ENCODE measurements around the gene ZNF358. TPM values are rescaled to one million over a fixed set of nuclear protein-coding genes. Genes with fewer than 3 reads are reported as not detected.

The ZNF358 gene
- total and polyA plus RNA-seq, 7 donors = 29.3 to 120 (median 64.5) TPM

GRCh38 chr19:7522072-7522922 is 6.4 kb downstream of the ZNF358 start, which contains the start of gene MCOLN1:
MCOLN1 (plus strand) TSS chr19:7522624; CDS start chr19:7522751, 127 bp downstream.
- intact Hi-C loops (cut with DNase I) = loop anchor here (2.0 to 5.0 kb wide), 2 partner anchors 33 to 125 kb away; partner anchors contain the start of gene PEX11G

GRCh38 chr19:7522923-7523667 is 7.2 kb downstream of the ZNF358 start:
- peak; percentile 80 for DNase-seq
- H3K4me3 ChIP-seq = peak overlapping the region; percentile 67 to 96 (median 84)
- H3K4me1 ChIP-seq = peaks cover 0 to 27% (median 21%) of the 10 kb centered on the region in 4 donors
- WGBS, 2 donors = 1 to 12% methylated on average over 23 of the region's 23 CpGs
- intact Hi-C loops (cut with DNase I) = loop anchor here (2.0 to 5.0 kb wide), 2 partner anchors 34 to 126 kb away; partner anchors contain the start of gene PEX11G
- H3K36me3 ChIP-seq = peaks cover 15 to 54% (median 25%) of the 10 kb centered on the region in 4 donors
- TF ChIP-seq POLR2AphosphoS5 (IDR thresholded peaks at IDR 0.05) (no peak), POLR2A (IDR thresholded peaks at IDR 0.05) (no peak), EP300 (IDR thresholded peaks at IDR 0.05) (no peak), CTCF (IDR thresholded peaks at IDR 0.05) (no peak)
- H3K9me3 ChIP-seq = no peaks in the 10 kb centered on the region
- H3K27me3 ChIP-seq = no peaks in the 10 kb centered on the region
- H3K27ac ChIP-seq = peak overlapping the region; percentile 58 to 81 (median 76)

More at GRCh38 chr19:7522072-7522922, 6.4 kb downstream of the ZNF358 start, which contains the start of gene MCOLN1:
- peaks cover 15 to 46% (median 23%) of the 10 kb centered on the region in 4 donors for H3K36me3 ChIP-seq
- no peaks in the 10 kb centered on the region for H3K9me3 ChIP-seq
- TF ChIP-seq CTCF (IDR thresholded peaks at IDR 0.05) = no peak
- peak in 1 of 4 donors; percentile 66 for TF ChIP-seq EP300 (IDR thresholded peaks at IDR 0.05)
- peak; percentile 72 to 92 (median 82) for TF ChIP-seq POLR2AphosphoS5 (IDR thresholded peaks at IDR 0.05)
- TF ChIP-seq POLR2A (IDR thresholded peaks at IDR 0.05) = no peak
- H3K27ac ChIP-seq = peak within 1 kb of the TSS; percentile 58 to 81 (median 76)
- H3K27me3 ChIP-seq = no peaks in the 10 kb centered on the region
- peak; percentile 100 for DNase-seq
- peak within 1 kb of the TSS; percentile 67 to 96 (median 84) for H3K4me3 ChIP-seq
- peaks cover 0 to 33% (median 27%) of the 10 kb centered on the region in 4 donors for H3K4me1 ChIP-seq
- WGBS, 2 donors = 1% methylated on average over 65 of the region's 65 CpGs

- intact Hi-C loops (cut with DNase I) = loop anchor here (5.0 kb wide), 1 partner anchor 127 kb away; no protein-coding TSS in a partner anchor
Observed at GRCh38 chr19:7524523-7524922, 8.6 kb downstream of the ZNF358 start.

More at GRCh38 chr19:7524523-7524922, 8.6 kb downstream of the ZNF358 start:
- Histone ChIP-seq H3K36me3 (peaks cover 19 to 65% (median 26%) of the 10 kb centered on the region in 4 donors), H3K4me1 (peaks cover 0 to 27% (median 21%) of the 10 kb centered on the region in 4 donors), H3K27me3 (no peaks in the 10 kb centered on the region), H3K4me3 (no peak overlapping the region), H3K9me3 (no peaks in the 10 kb centered on the region), H3K27ac (no peak overlapping the region)
- no peak for TF ChIP-seq EP300 (IDR thresholded peaks at IDR 0.05)
- TF ChIP-seq POLR2A (IDR thresholded peaks at IDR 0.05) = no peak
- TF ChIP-seq CTCF (IDR thresholded peaks at IDR 0.05) = no peak
- TF ChIP-seq POLR2AphosphoS5 (IDR thresholded peaks at IDR 0.05) = no peak
- WGBS, 2 donors = 92 to 95% methylated on average over 5 of the region's 5 CpGs
- DNase-seq = no peak

Data from sigmoid colon (tissue), 7 donors.